ENCODE measurements around the gene UBAP2.

UBAP2 gene

GRCh38 chr9:34048727-34049629, at the start of gene UBAP2:
Gene UBAP2, minus strand, starts transcription at chr9:34048887. Its CDS starts 31,739 bp downstream, at chr9:34017148.
- DNase-seq (ENCODE audit: low spot score): peak; percentile 95

GRCh38 chr9:34098307-34098706, 49.6 kb upstream of the UBAP2 start:
- no peak for DNase-seq (ENCODE audit: low spot score)

- no peak for DNase-seq (ENCODE audit: low spot score)
These were observed 49.2 kb upstream of the UBAP2 start for GRCh38 chr9:34097865-34098264.

- DNase-seq (ENCODE audit: low spot score): no peak
These were observed 48.1 kb upstream of the UBAP2 start for GRCh38 chr9:34096751-34097150.

- DNase-seq (ENCODE audit: low spot score): no peak
These were observed 44.9 kb upstream of the UBAP2 start for GRCh38 chr9:34093578-34093977.

- no peak for DNase-seq (ENCODE audit: low spot score)
These were observed 40.6 kb upstream of the UBAP2 start for GRCh38 chr9:34089311-34089710.

- no peak for DNase-seq (ENCODE audit: low spot score)
These were observed 38.7 kb upstream of the UBAP2 start for GRCh38 chr9:34087370-34087769.

- no peak for DNase-seq (ENCODE audit: low spot score)
These were observed 38.2 kb upstream of the UBAP2 start for GRCh38 chr9:34086864-34087263.

GRCh38 chr9:34085581-34086500, 37.2 kb upstream of the UBAP2 start:
- no peak for DNase-seq (ENCODE audit: low spot score)

- DNase-seq (ENCODE audit: low spot score): no peak
These were observed 35.9 kb upstream of the UBAP2 start for GRCh38 chr9:34084562-34084961.

- DNase-seq (ENCODE audit: low spot score): no peak
These were observed 30.5 kb upstream of the UBAP2 start for GRCh38 chr9:34079181-34079580.

- DNase-seq (ENCODE audit: low spot score): peak; percentile 85
These were observed 24.3 kb upstream of the UBAP2 start for GRCh38 chr9:34072868-34073590.

GRCh38 chr9:34072410-34072809, 23.7 kb upstream of the UBAP2 start:
- no peak for DNase-seq (ENCODE audit: low spot score)

GRCh38 chr9:34070606-34071324, 22.1 kb upstream of the UBAP2 start:
- DNase-seq (ENCODE audit: low spot score): no peak

GRCh38 chr9:34069831-34070230, 21.1 kb upstream of the UBAP2 start:
- DNase-seq (ENCODE audit: low spot score): no peak

GRCh38 chr9:34065541-34065940, 16.9 kb upstream of the UBAP2 start:
- no peak for DNase-seq (ENCODE audit: low spot score)

- no peak for DNase-seq (ENCODE audit: low spot score)
These were observed 11.3 kb upstream of the UBAP2 start for GRCh38 chr9:34059954-34060353.

- DNase-seq (ENCODE audit: low spot score): no peak
These were observed 10.6 kb upstream of the UBAP2 start for GRCh38 chr9:34059281-34059680.

- DNase-seq (ENCODE audit: low spot score): no peak
These were observed 1.1 kb upstream of the UBAP2 start for GRCh38 chr9:34049630-34050384.

- DNase-seq (ENCODE audit: low spot score): peak; percentile 16
These were observed 592 bp downstream of the UBAP2 start for GRCh38 chr9:34047864-34048726.
